ENCODE data around the gene CNBP.

GRCh38 chr3:129226374-129226773 is 42.7 kb upstream of the CNBP start:
- no peak for TF ChIP-seq EZH2 (IDR thresholded peaks at IDR 0.05; ENCODE audit: insufficient read depth, poor library complexity, severe bottlenecking)
- no peak for TF ChIP-seq EZH2phosphoT487 (IDR thresholded peaks at IDR 0.05; ENCODE audit: insufficient read depth, low read depth)

Data from GM23248 (cell line).